Measurements from ENCODE around the gene SLC38A7. TPM values are rescaled to one million over a fixed set of nuclear protein-coding genes. Genes with fewer than 3 reads are reported as not detected.

The SLC38A7 gene
- total RNA-seq, 1 experiment from 2014 or later, result 9.8 TPM

DNA sequence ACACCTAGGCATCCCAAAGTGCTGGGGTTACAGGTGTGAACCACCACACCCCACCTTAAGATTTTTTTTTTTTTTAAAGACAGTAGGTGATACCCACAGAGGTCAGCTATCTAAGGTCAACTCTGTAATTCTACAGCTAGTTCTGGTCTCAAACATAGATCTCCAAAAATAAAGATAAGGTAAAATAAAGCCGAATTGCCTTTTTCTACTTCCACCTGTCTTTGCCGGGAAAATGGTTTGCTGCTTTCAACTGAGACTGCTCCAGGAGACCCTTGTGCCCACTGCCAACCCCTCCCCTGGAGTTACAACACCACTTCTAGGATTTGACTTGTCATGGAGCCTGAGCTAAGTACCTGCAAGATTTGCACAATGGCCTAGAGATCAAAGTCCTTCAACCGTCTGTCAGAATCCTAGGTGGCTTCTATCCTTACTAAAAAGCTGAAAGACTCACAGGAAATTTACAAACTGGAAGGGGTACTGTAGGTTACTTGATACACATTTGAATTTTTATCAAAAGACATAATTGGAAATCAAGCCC lies 50.2 kb downstream of the SLC38A7 start:
- ATAC-seq (no peak), DNase-seq (ENCODE audit: low read depth, low spot score) (no peak)
- H3K4me3 ChIP-seq (replicated peaks in 1 of 2; ENCODE audit: low read depth in 1 of 2, low read length in 2 of 2), result no peak overlapping the region
- no peaks in the 10 kb centered on the region for H3K36me3 ChIP-seq (ENCODE audit: control insufficient read depth in 1 of 2, insufficient read depth in 2 of 2, low read length in 2 of 2)
- no peaks in the 10 kb centered on the region for H3K27me3 ChIP-seq (ENCODE audit: insufficient read depth, low read length)
- no peak for TF ChIP-seq FOSL1 (IDR thresholded peaks at IDR 0.05; ENCODE audit: low read depth)
- no peak for TF ChIP-seq ZNF274 (IDR thresholded peaks at IDR 0.05; ENCODE audit: low read depth, low read length)
- no peak for TF ChIP-seq ELF1 (IDR thresholded peaks at IDR 0.05; ENCODE audit: borderline replicate concordance, low read depth)
- TF ChIP-seq, protein P1, sequence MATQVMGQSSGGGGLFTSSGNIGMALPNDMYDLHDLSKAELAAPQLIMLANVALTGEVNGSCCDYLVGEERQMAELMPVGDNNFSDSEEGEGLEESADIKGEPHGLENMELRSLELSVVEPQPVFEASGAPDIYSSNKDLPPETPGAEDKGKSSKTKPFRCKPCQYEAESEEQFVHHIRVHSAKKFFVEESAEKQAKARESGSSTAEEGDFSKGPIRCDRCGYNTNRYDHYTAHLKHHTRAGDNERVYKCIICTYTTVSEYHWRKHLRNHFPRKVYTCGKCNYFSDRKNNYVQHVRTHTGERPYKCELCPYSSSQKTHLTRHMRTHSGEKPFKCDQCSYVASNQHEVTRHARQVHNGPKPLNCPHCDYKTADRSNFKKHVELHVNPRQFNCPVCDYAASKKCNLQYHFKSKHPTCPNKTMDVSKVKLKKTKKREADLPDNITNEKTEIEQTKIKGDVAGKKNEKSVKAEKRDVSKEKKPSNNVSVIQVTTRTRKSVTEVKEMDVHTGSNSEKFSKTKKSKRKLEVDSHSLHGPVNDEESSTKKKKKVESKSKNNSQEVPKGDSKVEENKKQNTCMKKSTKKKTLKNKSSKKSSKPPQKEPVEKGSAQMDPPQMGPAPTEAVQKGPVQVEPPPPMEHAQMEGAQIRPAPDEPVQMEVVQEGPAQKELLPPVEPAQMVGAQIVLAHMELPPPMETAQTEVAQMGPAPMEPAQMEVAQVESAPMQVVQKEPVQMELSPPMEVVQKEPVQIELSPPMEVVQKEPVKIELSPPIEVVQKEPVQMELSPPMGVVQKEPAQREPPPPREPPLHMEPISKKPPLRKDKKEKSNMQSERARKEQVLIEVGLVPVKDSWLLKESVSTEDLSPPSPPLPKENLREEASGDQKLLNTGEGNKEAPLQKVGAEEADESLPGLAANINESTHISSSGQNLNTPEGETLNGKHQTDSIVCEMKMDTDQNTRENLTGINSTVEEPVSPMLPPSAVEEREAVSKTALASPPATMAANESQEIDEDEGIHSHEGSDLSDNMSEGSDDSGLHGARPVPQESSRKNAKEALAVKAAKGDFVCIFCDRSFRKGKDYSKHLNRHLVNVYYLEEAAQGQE (IDR thresholded peaks at IDR 0.05; ENCODE audit: low read depth), result no peak
- TF ChIP-seq ATF3 (IDR thresholded peaks at IDR 0.05), result no peak
- TF ChIP-seq EZH2phosphoT487 (IDR thresholded peaks at IDR 0.05; ENCODE audit: borderline replicate concordance), result no peak
- no peak for TF ChIP-seq CTCF (IDR thresholded peaks at IDR 0.05 in 2 of 3, conservative IDR thresholded peaks at IDR 0.05 in 1 of 3; ENCODE audit: borderline replicate concordance in 1 of 3, insufficient read depth in 1 of 3, low read depth in 2 of 3, low read length in 2 of 3)
- TF ChIP-seq SRF (IDR thresholded peaks at IDR 0.05; ENCODE audit: low read depth), result no peak
- no peak for TF ChIP-seq SIN3A (IDR thresholded peaks at IDR 0.05; ENCODE audit: low read depth)
- TF ChIP-seq JUND (IDR thresholded peaks at IDR 0.05), result no peak
- TF ChIP-seq RAD21 (IDR thresholded peaks at IDR 0.05; ENCODE audit: low read depth), result no peak
- no peak for TF ChIP-seq EGR1 (IDR thresholded peaks at IDR 0.05; ENCODE audit: low read depth)
- H3K9ac ChIP-seq (ENCODE audit: low read length), result no peak overlapping the region
- no peak overlapping the region for H3K27ac ChIP-seq (ENCODE audit: low read depth, low read length)
- BruUV-seq (replicated peaks), result no TSS peak
- RAD21 ChIA-PET (ENCODE audit: low non-redundant PET in 1 of 2, low total read pairs in 2 of 2, uncharacterized antibody in 2 of 2, unreplicated experiment in 2 of 2), result no interaction called here
- H3K9me2 ChIP-seq (ENCODE audit: insufficient read depth), result no peaks in the 10 kb centered on the region
- H2AFZ ChIP-seq (ENCODE audit: low read depth, low read length, poor library complexity, severe bottlenecking), result no peak overlapping the region
- POLR2A ChIA-PET, result no interaction called here
- intact Hi-C loops (cut with micrococcal nuclease), result loop anchor here (10.0 kb wide), 1 partner anchor 300 kb away; no protein-coding TSS in a partner anchor
- H3K79me2 ChIP-seq (ENCODE audit: insufficient read depth, low read length), result peaks cover 4% of the 10 kb centered on the region
- H3K4me1 ChIP-seq (ENCODE audit: control insufficient read depth in 1 of 2, insufficient read depth in 2 of 2, low read length in 2 of 2), result peaks cover 11 to 23% of the 10 kb centered on the region in 2 experiments; a peak in 3 of 4 replicates
- H3K4me2 ChIP-seq (ENCODE audit: low read length), result no peak overlapping the region
- no peaks in the 10 kb centered on the region for H3K9me3 ChIP-seq (ENCODE audit: control insufficient read depth in 1 of 2, insufficient read depth in 1 of 2, low read depth in 1 of 2, low read length in 2 of 2)
- no peaks in the 10 kb centered on the region for H4K20me1 ChIP-seq (ENCODE audit: insufficient read depth)
- CTCF ChIA-PET, result no interaction called here
